Central memory CD8-positive, alpha-beta T cell (primary cell): ENCODE results near the gene ZNF557.

Experiments
- ATAC-seq: fragments of 150-1000 bp; cut with Tn5 transposase; replicated peaks from 2 replicates; pipeline ENCODE4 v1.10.0; 2022; ENCODE audit warnings: mild to moderate bottlenecking, moderate FRiP score, moderate number of reproducible peaks; ENCODE audit not compliant: poor library complexity, severe bottlenecking; ENCODE audit errors: extremely low read depth
- DNase-seq, 2 donors: peaks; one replicate each; pipeline ENCODE4 v3.0.0; 2021; ENCODE audit warnings: low spot score in 2 of 2
- H3K27ac Mint-ChIP-seq: one replicate; pipeline ENCODE4 v1.8.0; 2022; ENCODE audit warnings: low read depth, mild to moderate bottlenecking, moderate library complexity, mixed read lengths
- H3K27me3 Mint-ChIP-seq: one replicate; pipeline ENCODE4 v1.8.0; 2022; ENCODE audit warnings: mixed read lengths
- H3K36me3 Mint-ChIP-seq: one replicate; pipeline ENCODE4 v1.8.0; 2022; ENCODE audit warnings: mild to moderate bottlenecking, moderate library complexity, mixed read lengths; ENCODE audit not compliant: insufficient read depth
- H3K4me1 Mint-ChIP-seq: one replicate; pipeline ENCODE4 v1.8.0; 2022; ENCODE audit warnings: mixed read lengths
- H3K4me3 Mint-ChIP-seq: one replicate; pipeline ENCODE4 v1.8.0; 2022; ENCODE audit warnings: mild to moderate bottlenecking, moderate library complexity, mixed read lengths
- H3K9me3 Mint-ChIP-seq: one replicate; pipeline ENCODE4 v1.8.0; 2022; ENCODE audit warnings: mixed read lengths

Gene ZNF557

GRCh38 chr19:7083076-7083956, 13.8 kb downstream of the ZNF557 start:
- Mint-ChIP-seq H3K36me3 (peaks cover 64% of the 10 kb centered on the region), H3K27ac (no peak overlapping the region), H3K4me3 (no peak overlapping the region), H3K27me3 (no peaks in the 10 kb centered on the region), H3K9me3 (peaks cover 22% of the 10 kb centered on the region), H3K4me1 (no peaks in the 10 kb centered on the region)
- no peak for ATAC-seq
- no peak for DNase-seq

DNA sequence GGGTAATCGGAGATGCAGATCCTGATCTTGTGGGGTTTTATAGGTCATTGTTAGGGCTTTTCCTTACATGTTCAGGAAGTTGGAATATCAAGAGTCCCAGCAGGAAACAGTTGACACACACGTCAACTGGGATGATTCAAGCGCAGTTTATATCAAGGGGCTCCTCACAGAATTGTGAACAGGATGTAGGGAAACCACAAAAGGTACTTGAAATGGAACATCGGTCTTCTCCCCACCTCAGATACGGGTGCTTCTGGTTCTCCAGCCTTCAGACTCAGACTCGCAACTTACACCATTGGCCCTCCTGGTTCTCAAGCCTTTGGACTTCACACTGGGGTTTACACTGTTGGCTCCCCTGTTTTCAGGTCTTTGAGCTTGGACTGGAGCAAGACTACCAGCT, 19.5 kb downstream of the ZNF557 start:
- Mint-ChIP-seq H3K27ac (no peak overlapping the region), H3K4me3 (no peak overlapping the region), H3K4me1 (peaks cover 5% of the 10 kb centered on the region), H3K36me3 (peaks cover 7% of the 10 kb centered on the region), H3K27me3 (no peaks in the 10 kb centered on the region), H3K9me3 (peaks cover 17% of the 10 kb centered on the region)
- ATAC-seq (no peak), DNase-seq (no peak)

DNA sequence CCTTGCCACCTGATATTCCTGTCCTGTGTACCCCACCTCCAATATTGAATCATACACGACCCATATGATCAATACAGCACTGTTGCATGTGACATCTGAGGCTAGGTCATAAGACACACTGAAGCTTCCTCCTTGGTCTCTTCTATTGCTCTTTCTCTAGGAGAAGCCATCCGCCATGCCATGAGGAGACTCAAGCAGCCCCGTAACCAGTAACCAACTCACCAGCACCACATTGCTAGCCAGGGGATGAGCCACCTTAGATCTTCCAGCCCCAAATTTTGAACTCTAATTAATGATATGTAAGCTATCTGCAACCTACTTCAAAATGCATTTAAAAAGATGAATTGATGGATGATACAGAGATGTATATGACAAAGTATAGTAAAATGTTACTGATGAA, 28.6 kb downstream of the ZNF557 start:
- H3K4me3 Mint-ChIP-seq: peak overlapping the region; percentile 87
- no peak for ATAC-seq
- DNase-seq: no peak
- H3K36me3 Mint-ChIP-seq: peaks cover 7% of the 10 kb centered on the region
- H3K9me3 Mint-ChIP-seq: peaks cover 12% of the 10 kb centered on the region
- no peaks in the 10 kb centered on the region for H3K27me3 Mint-ChIP-seq
- peak overlapping the region; percentile 97 for H3K27ac Mint-ChIP-seq
- peaks cover 13% of the 10 kb centered on the region for H3K4me1 Mint-ChIP-seq

DNA sequence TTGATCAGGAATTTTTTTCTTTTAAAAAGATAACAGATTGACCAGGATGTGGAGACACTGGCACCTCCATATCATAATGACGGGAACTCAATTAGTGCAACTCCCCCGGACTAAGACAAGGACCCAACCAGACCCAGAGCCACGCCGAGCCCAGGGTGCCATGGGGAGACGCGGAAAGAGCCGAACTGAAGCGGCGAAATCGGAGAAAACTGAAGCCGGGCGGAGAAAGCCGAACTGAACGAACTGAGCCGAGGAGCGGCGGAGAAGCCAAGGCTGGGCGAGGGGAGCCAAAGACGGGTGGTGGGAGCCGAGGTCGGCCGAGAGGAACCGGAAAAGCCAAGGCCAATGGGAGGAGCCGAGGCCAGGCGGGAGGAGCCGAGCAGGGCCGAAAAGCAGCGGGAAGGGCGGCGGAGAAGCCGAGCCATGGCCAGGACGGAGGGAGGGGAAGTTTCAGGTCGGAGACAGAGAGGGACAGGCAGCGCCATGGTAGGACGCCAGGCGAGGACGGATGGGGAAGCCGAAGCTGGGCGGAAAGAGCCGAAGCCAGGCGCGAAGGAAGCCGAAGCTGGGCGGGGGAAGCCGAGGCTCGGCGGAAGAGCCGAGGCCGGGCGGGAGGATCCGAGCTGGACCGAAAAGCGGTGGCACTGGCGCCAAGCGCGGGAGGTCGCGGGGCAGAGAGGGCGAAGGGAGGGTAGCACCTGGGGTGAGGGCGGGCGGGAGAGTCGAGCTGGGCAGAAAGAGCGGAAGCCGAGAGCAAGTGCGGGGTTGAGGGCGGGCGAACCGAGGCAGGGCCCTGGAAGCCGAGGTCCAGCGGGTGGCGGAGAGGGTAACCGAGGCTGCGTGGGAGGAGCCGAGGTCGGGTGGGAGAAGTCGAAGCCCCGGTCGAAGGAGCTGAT, 29.4 kb downstream of the ZNF557 start:
- DNase-seq (peak; percentile 80 to 84), ATAC-seq (peak; percentile 88)
- peak overlapping the region; percentile 97 for H3K27ac Mint-ChIP-seq
- peaks cover 13% of the 10 kb centered on the region for H3K4me1 Mint-ChIP-seq
- H3K27me3 Mint-ChIP-seq: no peaks in the 10 kb centered on the region
- peaks cover 12% of the 10 kb centered on the region for H3K9me3 Mint-ChIP-seq
- H3K36me3 Mint-ChIP-seq: peaks cover 7% of the 10 kb centered on the region
- peak overlapping the region; percentile 87 for H3K4me3 Mint-ChIP-seq

DNA sequence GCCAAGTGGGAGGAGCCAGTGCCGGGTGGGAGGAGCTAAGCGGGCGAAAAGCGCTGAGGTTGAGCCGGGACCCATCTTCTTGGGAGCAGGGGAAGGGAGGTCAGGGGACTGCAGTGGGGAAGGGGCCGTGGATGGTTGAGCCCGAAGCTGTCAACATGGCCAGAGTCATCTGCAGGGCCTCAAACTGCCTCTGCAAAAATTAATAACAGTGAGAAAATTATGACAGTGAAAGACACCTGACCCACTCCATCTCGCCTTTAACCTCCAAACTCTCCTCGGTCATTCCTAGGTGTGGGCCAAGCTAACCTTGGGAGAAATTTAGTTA, 30.1 kb downstream of the ZNF557 start:
- Mint-ChIP-seq H3K9me3 (peaks cover 12% of the 10 kb centered on the region), H3K27ac (peak overlapping the region; percentile 97), H3K4me3 (peak overlapping the region; percentile 87), H3K27me3 (no peaks in the 10 kb centered on the region), H3K36me3 (peaks cover 7% of the 10 kb centered on the region), H3K4me1 (peaks cover 13% of the 10 kb centered on the region)
- ATAC-seq (no peak), DNase-seq (no peak)

DNA sequence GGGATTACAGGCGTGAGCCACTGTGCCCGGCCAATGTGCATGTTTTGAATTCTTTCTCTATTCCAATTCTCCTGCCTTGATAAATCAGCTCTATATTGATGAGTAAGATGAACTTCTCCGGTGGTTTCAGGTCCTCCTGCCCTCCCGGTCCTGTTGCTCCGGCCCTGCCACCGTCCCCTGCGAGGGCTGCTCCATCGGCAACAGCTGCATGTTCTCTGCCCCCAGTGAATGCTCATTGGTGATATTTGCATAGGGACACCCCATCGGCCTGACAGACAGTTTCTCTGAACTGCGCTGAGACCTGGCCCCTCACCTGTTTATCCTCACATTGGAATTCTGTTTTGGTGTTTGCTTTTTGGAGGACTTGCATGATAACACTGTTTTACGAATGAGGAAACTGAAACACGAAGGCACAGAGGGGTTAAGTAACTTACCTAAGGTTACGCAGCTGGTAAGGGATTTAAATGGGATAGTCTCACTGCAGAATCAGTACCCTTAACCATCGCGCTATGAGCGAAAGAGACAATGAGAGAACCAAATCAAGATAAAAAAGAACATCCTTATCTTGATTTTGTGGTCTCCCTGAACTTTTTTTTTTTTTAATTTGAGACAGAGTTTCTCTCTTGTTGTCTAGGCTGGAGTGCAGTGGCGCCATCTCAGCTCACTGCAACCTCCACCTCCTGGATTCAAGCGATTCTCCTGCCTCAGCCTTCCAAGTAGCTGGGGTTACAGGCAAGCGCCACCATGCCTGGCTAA, 32.2 kb downstream of the ZNF557 start:
- ATAC-seq: no peak
- no peaks in the 10 kb centered on the region for H3K27me3 Mint-ChIP-seq

DNA sequence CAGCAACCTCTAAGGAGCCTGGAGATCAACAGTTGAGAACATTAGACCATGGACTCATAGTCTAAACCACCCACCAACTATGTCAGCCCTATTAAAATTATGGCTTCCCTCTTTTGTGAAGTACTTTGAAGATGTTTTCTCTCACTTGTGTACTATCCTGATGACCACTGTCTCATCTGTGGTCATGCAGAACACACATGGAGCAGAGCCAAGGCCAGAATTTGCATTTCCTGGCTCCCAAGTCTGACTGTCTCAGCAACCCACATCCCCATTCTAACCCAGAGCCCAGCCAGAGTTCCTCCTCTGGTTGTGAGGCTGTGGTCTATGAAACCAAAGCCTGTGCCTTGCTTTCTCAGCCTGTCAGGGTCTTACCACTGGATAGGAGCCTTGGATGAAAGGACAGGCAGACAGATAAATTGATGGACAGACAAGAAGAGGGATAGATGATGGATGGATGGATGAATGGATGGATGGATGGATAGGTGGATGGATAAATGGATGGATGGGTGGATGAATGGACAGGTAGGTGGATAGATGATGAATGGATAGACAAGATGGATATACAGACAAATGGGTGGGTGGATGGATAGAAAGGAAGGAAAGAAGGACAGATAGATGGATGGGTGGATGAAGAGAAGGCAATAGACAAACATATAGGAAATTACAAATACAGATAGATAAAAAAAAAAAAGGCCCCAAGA, 35.4 kb downstream of the ZNF557 start:
- DNase-seq (no peak), ATAC-seq (no peak)
- no peaks in the 10 kb centered on the region for H3K36me3 Mint-ChIP-seq
- H3K27ac Mint-ChIP-seq: no peak overlapping the region
- H3K4me3 Mint-ChIP-seq: no peak overlapping the region
- no peaks in the 10 kb centered on the region for H3K27me3 Mint-ChIP-seq
- H3K4me1 Mint-ChIP-seq: no peaks in the 10 kb centered on the region
- no peaks in the 10 kb centered on the region for H3K9me3 Mint-ChIP-seq

More for the DNA sequence above, 32.2 kb downstream of the ZNF557 start:
- H3K4me3 Mint-ChIP-seq: no peak overlapping the region
- no peak overlapping the region for H3K27ac Mint-ChIP-seq
- no peak for DNase-seq
- peaks cover 6% of the 10 kb centered on the region for H3K9me3 Mint-ChIP-seq
- H3K36me3 Mint-ChIP-seq: peaks cover 3% of the 10 kb centered on the region
- H3K4me1 Mint-ChIP-seq: peaks cover 13% of the 10 kb centered on the region

DNA sequence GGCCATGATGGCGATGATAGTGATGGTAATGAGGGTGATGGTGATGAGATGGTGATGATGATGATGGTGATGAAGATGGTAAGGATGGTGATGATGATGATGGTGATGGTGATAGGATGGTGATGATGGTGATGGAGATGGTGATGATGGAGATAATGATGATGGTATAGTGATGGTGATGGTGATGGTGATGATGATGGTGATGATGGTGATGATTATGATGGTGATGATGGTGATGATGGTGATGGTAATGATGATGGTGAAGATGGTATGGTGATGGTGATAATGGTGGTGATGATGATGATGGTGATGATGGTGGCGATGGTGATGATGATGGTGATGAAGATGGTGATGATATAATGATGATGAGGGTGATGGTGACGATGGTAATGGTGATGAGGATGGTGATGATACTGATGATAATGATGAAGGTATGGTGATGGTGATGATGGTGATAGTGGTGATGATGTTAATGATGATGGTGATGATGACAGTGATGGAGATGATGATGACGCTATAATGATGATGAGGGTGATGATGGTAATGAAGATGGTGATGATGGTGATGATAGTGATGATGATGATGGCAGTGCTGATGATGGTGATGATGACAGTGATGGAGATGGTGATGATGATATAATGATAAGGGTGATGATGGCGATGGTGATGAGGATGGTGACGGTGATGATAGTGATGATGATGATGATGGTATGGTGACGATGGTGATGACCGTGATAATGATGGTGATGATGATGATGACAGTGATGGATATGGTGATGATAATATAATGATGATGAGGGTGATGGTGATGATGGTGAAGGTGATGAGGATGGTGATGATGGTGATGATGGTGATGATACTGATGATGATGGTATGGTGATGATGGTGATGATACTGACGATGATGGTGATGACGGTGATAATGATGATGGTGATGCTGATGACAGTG, 37.5 kb downstream of the ZNF557 start:
- H3K4me3 Mint-ChIP-seq: no peak overlapping the region
- no peak for ATAC-seq
- H3K4me1 Mint-ChIP-seq: no peaks in the 10 kb centered on the region

GRCh38 chr19:7109678-7110289, 40.3 kb downstream of the ZNF557 start:
- no peak for ATAC-seq
- peaks cover 22% of the 10 kb centered on the region for H3K27me3 Mint-ChIP-seq

More for the DNA sequence above, 37.5 kb downstream of the ZNF557 start:
- H3K27me3 Mint-ChIP-seq: no peaks in the 10 kb centered on the region
- no peaks in the 10 kb centered on the region for H3K9me3 Mint-ChIP-seq
- no peaks in the 10 kb centered on the region for H3K36me3 Mint-ChIP-seq
- no peak for DNase-seq
- no peak overlapping the region for H3K27ac Mint-ChIP-seq

GRCh38 chr19:7112675-7113074, 43.2 kb downstream of the ZNF557 start:
- DNase-seq (no peak), ATAC-seq (no peak)
- Mint-ChIP-seq H3K9me3 (no peaks in the 10 kb centered on the region), H3K27me3 (peaks cover 38% of the 10 kb centered on the region), H3K4me1 (no peaks in the 10 kb centered on the region), H3K36me3 (no peaks in the 10 kb centered on the region), H3K27ac (no peak overlapping the region), H3K4me3 (no peak overlapping the region)

More at GRCh38 chr19:7109678-7110289, 40.3 kb downstream of the ZNF557 start:
- Mint-ChIP-seq H3K9me3 (no peaks in the 10 kb centered on the region), H3K4me1 (no peaks in the 10 kb centered on the region), H3K27ac (no peak overlapping the region), H3K36me3 (no peaks in the 10 kb centered on the region), H3K4me3 (no peak overlapping the region)
- no peak for DNase-seq

DNA sequence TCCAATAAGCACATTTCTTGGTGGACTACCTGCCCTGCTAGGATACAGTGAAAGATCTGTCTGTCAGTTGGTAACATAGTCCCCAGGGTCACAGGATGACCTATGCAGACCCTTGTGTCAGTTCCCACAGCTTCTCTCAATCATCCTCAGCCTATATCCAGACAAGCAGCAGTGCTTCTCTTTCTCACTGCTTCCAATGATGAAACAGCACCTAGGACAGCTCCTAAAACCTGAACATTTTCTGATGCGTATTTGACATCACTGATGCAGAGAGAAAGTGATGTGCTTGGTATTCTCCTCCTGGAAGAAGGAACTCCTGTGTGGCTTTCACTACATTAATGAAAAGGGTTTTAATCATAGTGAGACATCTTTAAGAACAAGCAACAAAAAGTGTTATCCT, 43.7 kb downstream of the ZNF557 start:
- DNase-seq: no peak
- no peak for ATAC-seq
- H3K27ac Mint-ChIP-seq: no peak overlapping the region
- no peaks in the 10 kb centered on the region for H3K4me1 Mint-ChIP-seq
- peaks cover 38% of the 10 kb centered on the region for H3K27me3 Mint-ChIP-seq
- no peaks in the 10 kb centered on the region for H3K9me3 Mint-ChIP-seq
- no peaks in the 10 kb centered on the region for H3K36me3 Mint-ChIP-seq
- no peak overlapping the region for H3K4me3 Mint-ChIP-seq
